ENCODE data around the gene MACROD1. TPM values are rescaled to one million over a fixed set of nuclear protein-coding genes. Genes with fewer than 3 reads are reported as not detected.
A peak's percentile ranks its signal among the peaks of the same experiment; 100 is the strongest.

The MACROD1 gene
- total RNA-seq, 2 experiments from 2014 or later, result 6.0 to 6.3 TPM

DNA sequence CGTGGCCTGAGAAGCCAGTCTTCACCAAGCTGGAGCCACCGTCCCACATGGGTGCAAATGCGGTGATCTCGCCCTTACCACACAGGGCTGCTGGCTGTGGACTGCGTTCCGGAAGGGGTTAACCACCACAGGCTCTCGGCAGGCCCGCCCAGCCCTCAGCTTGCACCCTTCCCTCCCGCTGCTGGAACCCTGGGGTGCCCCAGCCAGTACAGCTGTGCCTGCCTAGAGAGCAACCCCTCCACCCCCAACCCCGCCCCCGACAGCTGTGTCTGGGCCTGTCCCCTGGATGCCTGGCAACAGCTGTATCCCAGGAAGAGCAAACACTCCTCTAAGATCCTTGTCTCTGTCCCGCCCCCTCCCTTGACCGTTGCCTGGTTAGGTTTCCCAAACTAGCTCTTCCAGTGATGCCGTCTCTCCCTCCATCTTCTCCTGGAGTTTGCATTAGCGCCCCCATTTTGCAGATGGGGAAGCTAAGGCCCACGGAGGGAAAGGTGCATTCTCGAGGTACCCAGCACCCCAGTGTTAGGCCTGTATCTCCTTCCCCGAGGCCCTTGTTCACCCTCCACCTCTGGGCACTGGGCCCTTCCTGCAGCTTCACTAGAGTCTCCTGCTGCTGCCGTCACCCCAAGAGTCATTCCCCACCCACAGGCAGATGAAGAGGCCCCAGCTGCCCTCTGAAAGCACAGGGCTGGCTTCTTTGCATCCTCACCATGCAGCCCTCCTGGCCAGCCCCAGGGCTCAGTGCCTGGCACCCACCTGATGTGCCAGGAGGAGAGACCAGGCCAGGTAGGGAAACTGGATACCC is 204.1 kb downstream of the MACROD1 start:
- no peak overlapping the region for H3K4me3 Mint-ChIP-seq
- H3K27ac ChIP-seq (ENCODE audit: low read depth in 1 of 2, low read length in 2 of 2), result no peak overlapping the region
- H3K36me3 Mint-ChIP-seq (ENCODE audit: low read depth), result no peaks in the 10 kb centered on the region
- no peaks in the 10 kb centered on the region for H3K27me3 Mint-ChIP-seq
- H3K27me3 ChIP-seq (ENCODE audit: control insufficient read depth in 1 of 2, insufficient read depth in 2 of 2, low read length in 2 of 2), result no peaks in the 10 kb centered on the region
- H3K27ac Mint-ChIP-seq, result no peak overlapping the region
- ChIA-PET POLR2A (interaction anchor here (0.8 kb wide), 1 partner anchor 13 kb away, joined by 3 read pairs; the partner anchor contains the start of gene COX8A), CTCF (no interaction called here)
- no peaks in the 10 kb centered on the region for H3K9me3 ChIP-seq (ENCODE audit: control insufficient read depth in 1 of 2, insufficient read depth in 1 of 2, low read length in 2 of 2)
- H3K9me3 Mint-ChIP-seq, result no peaks in the 10 kb centered on the region
- no peak overlapping the region for H3K4me3 ChIP-seq (ENCODE audit: low read length)
- intact Hi-C loops (cut with DNase I, micrococcal nuclease), result no loop called here
- no peak for TF ChIP-seq CTCF (IDR thresholded peaks at IDR 0.05)
- H3K4me1 Mint-ChIP-seq (ENCODE audit: low read depth), result peaks cover 6% of the 10 kb centered on the region
- DNase-seq (peak in 3 of 14 experiments; percentile 27 to 48 (median 44)), ATAC-seq (ENCODE audit: poor library complexity) (no peak)
- H3K4me1 ChIP-seq (ENCODE audit: insufficient read depth, low read length), result peaks cover 24% of the 10 kb centered on the region
- H3K36me3 ChIP-seq (ENCODE audit: insufficient read depth, low read length), result no peaks in the 10 kb centered on the region

DNA sequence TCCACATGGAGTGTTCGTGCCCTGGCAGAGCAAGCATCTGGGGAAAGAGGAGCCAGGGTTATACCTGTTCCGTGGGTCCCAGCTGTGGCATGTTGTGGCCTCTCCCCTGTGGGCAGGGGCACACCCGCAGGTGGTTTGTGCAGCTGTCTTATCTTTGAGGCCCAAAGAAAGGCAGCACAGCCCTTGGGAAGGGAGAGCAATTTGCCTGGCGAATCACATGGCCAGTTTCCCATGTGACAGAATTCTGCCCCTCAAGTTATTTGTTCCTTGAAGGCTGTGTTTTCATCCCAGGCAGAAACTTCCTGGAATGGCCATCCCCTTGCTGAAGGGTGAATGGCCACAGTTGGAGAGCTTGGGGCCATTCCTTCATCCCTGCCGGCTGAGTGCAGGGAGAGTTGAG is 207.9 kb downstream of the MACROD1 start:
- Histone ChIP-seq H3K9me3 (ENCODE audit: control insufficient read depth in 1 of 2, insufficient read depth in 1 of 2, low read length in 2 of 2) (no peaks in the 10 kb centered on the region), H3K4me3 (ENCODE audit: low read length) (no peak overlapping the region), H3K4me1 (ENCODE audit: insufficient read depth, low read length) (peaks cover 35% of the 10 kb centered on the region), H3K27ac (ENCODE audit: low read depth in 1 of 2, low read length in 2 of 2) (no peak overlapping the region), H3K36me3 (ENCODE audit: insufficient read depth, low read length) (peaks cover 27% of the 10 kb centered on the region), H3K27me3 (ENCODE audit: control insufficient read depth in 1 of 2, insufficient read depth in 2 of 2, low read length in 2 of 2) (no peaks in the 10 kb centered on the region)
- H3K27me3 Mint-ChIP-seq, result no peaks in the 10 kb centered on the region
- DNase-seq (no peak), ATAC-seq (ENCODE audit: poor library complexity) (no peak)
- H3K9me3 Mint-ChIP-seq, result no peaks in the 10 kb centered on the region
- peaks cover 6% of the 10 kb centered on the region for H3K4me1 Mint-ChIP-seq (ENCODE audit: low read depth)
- no peak for TF ChIP-seq CTCF (IDR thresholded peaks at IDR 0.05)
- H3K27ac Mint-ChIP-seq, result no peak overlapping the region
- H3K36me3 Mint-ChIP-seq (ENCODE audit: low read depth), result peaks cover 16% of the 10 kb centered on the region
- no peak overlapping the region for H3K4me3 Mint-ChIP-seq
- intact Hi-C loops (cut with DNase I, micrococcal nuclease), result no loop called here
- ChIA-PET POLR2A (no interaction called here), CTCF (interaction anchor here (0.9 kb wide), 1 partner anchor 40 kb away, joined by 3 read pairs; no protein-coding TSS in a partner anchor)

DNA sequence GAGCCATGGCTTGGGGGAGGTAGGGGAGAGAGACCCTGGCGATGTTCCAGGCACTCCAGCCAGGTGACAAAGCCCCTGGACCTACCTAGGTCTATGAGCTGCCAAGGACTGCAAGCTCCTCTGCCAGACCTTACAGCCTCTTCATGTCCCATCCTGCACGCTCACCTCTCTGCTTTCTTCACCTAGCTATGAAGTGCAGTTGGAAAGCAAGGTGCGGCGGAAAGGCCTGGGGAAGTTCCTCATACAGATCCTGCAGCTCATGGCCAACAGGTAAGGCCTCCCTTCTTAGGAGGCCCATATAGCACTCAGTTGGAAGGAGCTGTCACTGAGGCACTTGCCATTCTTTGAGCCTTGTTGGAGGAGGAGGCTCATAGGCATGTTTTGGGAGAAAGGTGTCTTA is 213.3 kb downstream of the MACROD1 start:
- POLR2A ChIA-PET, result no interaction called here

More for the DNA sequence above, 213.3 kb downstream of the MACROD1 start:
- ATAC-seq (ENCODE audit: poor library complexity) (no peak), DNase-seq (no peak)
- CTCF ChIA-PET, result no interaction called here
- H3K27me3 Mint-ChIP-seq, result no peaks in the 10 kb centered on the region
- peaks cover 20% of the 10 kb centered on the region for H3K4me1 Mint-ChIP-seq (ENCODE audit: low read depth)
- no peak overlapping the region for H3K4me3 ChIP-seq (ENCODE audit: low read length)
- no peaks in the 10 kb centered on the region for H3K27me3 ChIP-seq (ENCODE audit: control insufficient read depth in 1 of 2, insufficient read depth in 2 of 2, low read length in 2 of 2)
- no peak for TF ChIP-seq CTCF (IDR thresholded peaks at IDR 0.05)
- H3K27ac Mint-ChIP-seq, result peak overlapping the region; percentile 31
- peaks cover 31% of the 10 kb centered on the region for H3K36me3 ChIP-seq (ENCODE audit: insufficient read depth, low read length)
- peaks cover 33% of the 10 kb centered on the region for H3K4me1 ChIP-seq (ENCODE audit: insufficient read depth, low read length)
- H3K9me3 Mint-ChIP-seq, result no peaks in the 10 kb centered on the region
- no peak overlapping the region for H3K4me3 Mint-ChIP-seq
- intact Hi-C loops (cut with DNase I, micrococcal nuclease), result no loop called here
- H3K36me3 Mint-ChIP-seq (ENCODE audit: low read depth), result peaks cover 31% of the 10 kb centered on the region
- peak overlapping the region in 1 of 2 donors; percentile 29 for H3K27ac ChIP-seq (ENCODE audit: low read depth in 1 of 2, low read length in 2 of 2)
- H3K9me3 ChIP-seq (ENCODE audit: control insufficient read depth in 1 of 2, insufficient read depth in 1 of 2, low read length in 2 of 2), result no peaks in the 10 kb centered on the region
